DMS53 treated with DMSO at 0.1 percent for 48 hours (cell line): ENCODE data around the gene KRTAP5-1.
"Not testable (repeated sequence)": the region's sequence is repeated elsewhere in the genome, so short reads cannot be mapped to it uniquely, and the experiment has no call there.

Experiments used
- DNase-seq: peaks from one replicate; lab custom pipeline; 2025; ENCODE audit not compliant: unreplicated experiment; lab: John Stamatoyannopoulos, UW

KRTAP5-1 gene

DNA sequence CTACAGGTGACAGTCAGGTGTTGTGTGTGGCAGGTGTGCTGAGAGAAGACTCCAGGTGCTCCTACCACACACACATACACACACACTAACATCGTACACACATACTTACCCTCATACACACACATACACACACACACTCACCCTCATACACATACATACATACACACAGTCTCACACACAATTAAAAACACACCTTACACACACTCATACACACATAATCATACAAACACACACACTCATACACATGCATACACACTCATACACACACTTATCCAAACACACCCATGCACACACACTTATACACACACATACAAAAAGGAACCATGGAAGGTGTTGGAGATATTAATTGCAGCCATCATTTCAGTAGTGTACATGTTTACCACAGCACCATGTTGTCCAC is 18.5 kb upstream of the KRTAP5-1 start:
- DNase-seq: no peak

- not testable (repeated sequence) for DNase-seq
Observed at GRCh38 chr11:1601663-1602062, 16.6 kb upstream of the KRTAP5-1 start.

DNA sequence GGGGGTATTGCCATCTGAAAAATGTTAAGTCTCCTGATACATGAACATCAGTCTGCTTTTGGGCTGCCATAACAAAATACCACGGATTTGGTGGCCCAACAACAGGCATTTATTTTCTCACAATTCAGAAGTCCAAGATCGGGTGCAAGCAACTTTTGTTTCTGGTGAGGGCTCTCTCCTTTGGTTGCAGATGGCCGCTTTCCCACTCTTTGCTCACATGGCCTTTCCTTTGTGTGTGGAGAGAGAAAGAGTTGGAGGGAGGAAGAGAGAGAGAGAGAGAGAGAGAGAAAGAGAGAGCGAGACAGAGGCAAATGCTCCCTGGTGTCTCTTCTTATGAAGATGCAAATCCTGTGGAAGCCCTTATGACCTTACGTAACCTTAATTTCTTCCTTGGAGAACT is 15.5 kb upstream of the KRTAP5-1 start:
- no peak for DNase-seq

DNA sequence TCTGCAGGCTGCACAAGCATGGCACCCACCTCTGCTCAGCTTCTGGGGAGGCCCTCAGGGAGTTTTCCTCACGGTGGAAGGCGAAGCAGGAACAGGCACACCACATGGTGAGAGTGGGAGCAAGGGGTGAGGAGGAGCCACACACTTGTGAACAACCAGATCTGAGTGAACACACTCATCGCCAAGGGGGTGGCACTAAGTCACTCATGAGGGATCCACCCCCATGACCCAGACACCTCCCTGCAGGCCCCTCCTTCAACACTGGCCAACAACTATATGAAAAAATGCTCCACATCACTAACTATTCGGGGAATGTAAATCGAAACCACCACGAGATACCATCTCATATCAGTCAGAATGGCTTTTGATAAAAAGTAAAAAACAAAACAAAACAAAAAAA is 13.7 kb upstream of the KRTAP5-1 start:
- no peak for DNase-seq

DNA sequence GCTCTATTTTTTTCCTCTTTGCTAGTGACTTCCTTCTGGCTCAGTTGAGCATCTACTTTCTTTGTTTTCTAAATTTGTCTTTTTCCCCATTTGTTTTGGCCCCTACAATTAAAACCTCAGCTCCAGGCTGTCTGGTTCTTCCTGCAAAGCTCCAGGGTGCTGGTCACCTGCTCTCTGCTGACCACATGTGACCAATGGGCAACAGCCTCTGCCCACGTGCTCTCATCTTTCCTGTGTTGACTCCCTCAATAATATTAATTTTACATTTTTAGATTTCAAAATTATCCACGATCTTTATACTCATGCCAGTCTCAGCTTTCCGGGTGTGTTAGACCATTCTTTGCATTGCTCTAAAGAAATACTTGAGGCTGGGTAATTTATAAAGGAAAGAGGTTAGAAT is 13.3 kb upstream of the KRTAP5-1 start:
- not testable (repeated sequence) for DNase-seq

- no peak for DNase-seq
Observed at GRCh38 chr11:1597994-1598380, 12.9 kb upstream of the KRTAP5-1 start, which contains the start of gene KRTAP5-2. Gene KRTAP5-2, minus strand, starts transcription at chr11:1598294. Its CDS starts 44 bp downstream, at chr11:1598250.

DNA sequence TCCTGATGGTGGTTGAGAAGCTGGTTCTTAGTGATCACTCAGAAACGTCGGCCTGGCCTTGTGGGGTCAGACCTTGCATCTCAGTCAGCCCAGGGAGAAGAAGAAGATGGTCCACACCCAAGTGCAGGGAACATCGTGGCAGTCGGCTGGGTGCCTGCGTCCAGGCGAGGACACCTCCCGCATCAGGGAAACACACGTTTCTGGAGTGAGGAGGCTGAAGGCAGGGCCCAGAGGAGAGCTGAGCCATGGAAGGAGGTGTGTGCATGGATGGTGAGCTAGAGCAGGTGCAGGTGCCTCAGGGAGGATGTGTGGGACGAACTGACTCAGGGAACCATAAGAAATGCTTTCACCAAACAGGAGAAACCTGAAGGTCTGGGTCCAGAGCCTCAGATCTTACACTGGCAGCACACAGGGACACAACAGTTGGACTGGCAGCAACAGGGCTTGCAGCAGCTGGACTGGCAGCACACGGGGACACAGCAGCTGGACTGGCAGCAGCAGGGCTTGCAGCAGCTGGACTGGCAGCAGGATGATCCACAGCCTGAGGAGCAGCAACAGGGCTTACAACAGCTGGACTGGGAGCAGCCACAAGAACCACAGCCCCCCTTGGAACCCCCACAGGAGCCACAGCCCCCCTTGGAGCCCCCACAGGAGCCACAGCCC is 12.4 kb upstream of the KRTAP5-1 start:
- no peak for DNase-seq

DNA sequence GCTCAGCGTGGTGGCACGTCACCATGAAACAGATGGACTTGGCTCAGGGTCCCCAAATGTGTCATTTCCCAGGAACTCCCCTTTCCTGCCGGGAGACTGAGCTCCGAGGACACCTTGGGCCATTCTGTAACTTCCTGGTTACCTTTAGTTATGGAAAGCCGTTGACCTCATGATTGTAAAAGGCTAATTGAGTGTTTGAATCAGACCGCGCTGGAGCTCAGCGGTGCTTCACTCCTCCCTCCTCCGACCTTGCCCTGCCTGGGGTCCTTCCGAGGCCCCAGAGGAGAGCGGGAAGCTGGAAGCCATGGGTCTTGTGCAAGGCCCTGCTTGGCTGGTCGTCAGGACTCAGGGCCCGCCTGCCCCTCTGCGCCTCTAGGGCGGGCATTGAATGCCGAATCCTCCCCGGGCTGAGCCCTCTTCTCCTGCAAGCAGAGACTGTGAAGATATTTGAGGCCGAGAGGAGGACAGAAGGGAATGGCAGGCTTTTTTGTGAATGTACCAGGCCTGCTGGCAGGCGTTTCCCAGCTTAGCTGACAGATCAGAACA is 11.6 kb upstream of the KRTAP5-1 start:
- not testable (repeated sequence) for DNase-seq

GRCh38 chr11:1595994-1596575 is 11.0 kb upstream of the KRTAP5-1 start:
- not testable (repeated sequence) for DNase-seq

DNA sequence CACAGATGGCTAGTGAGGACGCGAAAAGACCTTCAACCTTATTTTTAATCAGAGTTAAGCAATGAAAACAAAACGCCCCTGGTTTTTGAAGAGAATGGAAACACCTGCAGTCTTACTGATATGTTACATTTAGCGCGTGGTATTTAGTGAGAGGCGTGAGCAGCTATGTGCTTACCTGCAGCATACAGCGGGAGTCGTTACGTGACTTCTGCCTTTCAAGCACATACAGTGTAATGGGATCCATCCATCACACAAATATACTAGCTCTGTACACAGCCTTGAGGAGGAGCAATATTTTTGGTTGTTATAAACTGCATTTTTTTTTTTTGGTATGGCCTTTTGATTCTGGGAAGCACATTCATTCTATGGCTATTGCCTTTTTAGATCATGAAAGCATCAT is 7.5 kb upstream of the KRTAP5-1 start:
- no peak for DNase-seq

- no peak for DNase-seq
Observed at GRCh38 chr11:1589996-1590395, 4.9 kb upstream of the KRTAP5-1 start.

GRCh38 chr11:1589191-1589963 is 4.3 kb upstream of the KRTAP5-1 start:
- not testable (repeated sequence) for DNase-seq

DNA sequence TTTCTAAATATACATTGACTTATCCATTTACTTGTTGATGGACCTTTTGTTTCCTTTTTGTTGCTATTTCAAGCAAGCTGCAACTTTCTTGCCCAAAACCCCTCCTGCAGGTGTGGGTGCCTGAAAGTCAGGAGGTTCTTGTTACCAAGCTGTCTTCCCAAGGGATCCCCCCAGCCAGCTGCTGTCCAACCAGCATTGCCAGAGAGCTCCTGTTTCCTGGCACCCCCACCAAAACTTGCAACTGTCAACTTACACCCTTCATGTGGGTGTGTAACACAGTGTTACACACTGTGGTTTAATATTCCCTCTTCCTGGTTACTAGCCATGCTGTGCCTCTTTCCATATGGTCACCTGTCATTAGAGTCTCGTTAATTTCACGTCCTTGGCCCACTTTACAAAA is 1.6 kb upstream of the KRTAP5-1 start:
- no peak for DNase-seq

GRCh38 chr11:1582909-1583308 is 2.2 kb downstream of the KRTAP5-1 start:
- not testable (repeated sequence) for DNase-seq

GRCh38 chr11:1581976-1582375 is 3.1 kb downstream of the KRTAP5-1 start:
- DNase-seq: no peak

- no peak for DNase-seq
Observed at GRCh38 chr11:1576825-1577224, 8.3 kb downstream of the KRTAP5-1 start.

- not testable (repeated sequence) for DNase-seq
Observed at GRCh38 chr11:1575756-1576155, 9.3 kb downstream of the KRTAP5-1 start.

- DNase-seq: no peak
Observed at GRCh38 chr11:1574933-1575242, 10.2 kb downstream of the KRTAP5-1 start.

- DNase-seq: peak; percentile 94
Observed at GRCh38 chr11:1574238-1574932, 10.7 kb downstream of the KRTAP5-1 start.

GRCh38 chr11:1573903-1574237 is 11.2 kb downstream of the KRTAP5-1 start:
- DNase-seq: no peak

DNA sequence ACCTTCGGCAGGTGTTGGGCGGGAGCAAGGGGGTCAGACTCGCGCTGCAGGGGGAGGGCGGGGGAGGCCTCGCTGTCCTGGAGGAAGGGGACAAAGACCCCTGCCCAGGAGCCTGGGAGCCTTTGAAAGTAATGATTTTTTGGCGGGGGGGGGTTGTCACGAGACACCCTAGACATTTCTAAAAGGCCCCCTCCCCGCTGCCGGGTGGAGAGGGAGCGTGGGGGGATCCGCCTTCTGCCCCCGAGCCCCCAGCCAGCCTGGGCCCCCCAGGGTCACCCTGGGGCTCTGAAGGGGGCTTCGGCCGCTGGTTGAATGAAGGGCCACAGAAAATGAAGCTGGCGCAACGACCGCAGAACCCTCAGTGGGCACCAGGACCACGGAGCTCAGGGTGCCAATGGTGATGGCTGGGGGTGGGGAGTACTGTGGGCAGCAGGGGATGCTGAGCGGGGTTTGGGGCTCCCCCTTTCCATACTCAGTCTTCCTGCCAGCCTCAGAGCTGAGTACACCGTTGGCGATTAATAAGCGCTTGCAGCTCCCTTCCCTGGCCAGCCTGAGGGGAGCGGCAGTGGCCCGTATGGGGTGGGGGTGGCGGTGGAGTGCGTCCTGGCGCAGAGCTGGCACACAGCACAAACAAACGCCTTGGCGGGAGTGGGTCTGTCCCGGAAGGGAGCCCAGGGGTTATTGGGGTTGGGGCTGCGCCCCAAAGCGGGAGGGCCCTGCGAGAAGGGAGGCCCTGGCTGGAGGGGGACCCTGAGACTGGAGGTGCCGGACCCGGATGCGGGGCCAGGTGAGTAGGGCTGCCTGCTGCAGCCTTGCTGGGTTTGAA is 11.8 kb downstream of the KRTAP5-1 start:
- DNase-seq: peak; percentile 77
